ENCODE measurements around the gene DCBLD1. TPM values are rescaled to one million over a fixed set of nuclear protein-coding genes. Genes with fewer than 3 reads are reported as not detected.

The DCBLD1 gene
- total RNA-seq, 1 donor = 29.7 TPM

DNA sequence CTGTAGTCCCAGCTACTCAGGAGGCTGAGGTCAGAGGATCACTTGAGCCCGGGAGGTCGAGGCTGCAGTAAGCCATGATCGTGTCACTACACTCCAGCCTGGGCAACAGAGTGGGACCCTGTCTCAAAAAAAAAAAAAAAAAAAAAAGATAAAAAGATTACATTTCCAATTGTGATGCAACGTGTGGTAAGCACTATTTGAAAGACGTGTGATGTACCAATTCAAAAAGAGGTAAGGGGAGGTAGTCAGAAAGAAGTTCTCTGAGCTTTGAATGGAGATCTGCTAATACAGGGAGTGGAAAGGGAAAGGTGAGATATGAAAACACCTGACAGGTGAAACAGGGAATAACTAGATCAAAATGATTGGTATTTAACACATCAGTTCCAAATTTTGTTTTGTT lies 108.0 kb downstream of the DCBLD1 start:
- peaks cover 44% of the 10 kb centered on the region for H3K36me3 ChIP-seq (ENCODE audit: insufficient read depth, low read length)
- no peaks in the 10 kb centered on the region for H3K9me3 ChIP-seq (ENCODE audit: low read depth, low read length)
- TF ChIP-seq, protein P1, sequence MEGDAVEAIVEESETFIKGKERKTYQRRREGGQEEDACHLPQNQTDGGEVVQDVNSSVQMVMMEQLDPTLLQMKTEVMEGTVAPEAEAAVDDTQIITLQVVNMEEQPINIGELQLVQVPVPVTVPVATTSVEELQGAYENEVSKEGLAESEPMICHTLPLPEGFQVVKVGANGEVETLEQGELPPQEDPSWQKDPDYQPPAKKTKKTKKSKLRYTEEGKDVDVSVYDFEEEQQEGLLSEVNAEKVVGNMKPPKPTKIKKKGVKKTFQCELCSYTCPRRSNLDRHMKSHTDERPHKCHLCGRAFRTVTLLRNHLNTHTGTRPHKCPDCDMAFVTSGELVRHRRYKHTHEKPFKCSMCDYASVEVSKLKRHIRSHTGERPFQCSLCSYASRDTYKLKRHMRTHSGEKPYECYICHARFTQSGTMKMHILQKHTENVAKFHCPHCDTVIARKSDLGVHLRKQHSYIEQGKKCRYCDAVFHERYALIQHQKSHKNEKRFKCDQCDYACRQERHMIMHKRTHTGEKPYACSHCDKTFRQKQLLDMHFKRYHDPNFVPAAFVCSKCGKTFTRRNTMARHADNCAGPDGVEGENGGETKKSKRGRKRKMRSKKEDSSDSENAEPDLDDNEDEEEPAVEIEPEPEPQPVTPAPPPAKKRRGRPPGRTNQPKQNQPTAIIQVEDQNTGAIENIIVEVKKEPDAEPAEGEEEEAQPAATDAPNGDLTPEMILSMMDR (IDR thresholded peaks at IDR 0.05; ENCODE audit: extremely low read depth, low read depth, low read length) = no peak
- H2AFZ ChIP-seq (ENCODE audit: low read length) = no peak overlapping the region
- H3K79me2 ChIP-seq (ENCODE audit: insufficient read depth, low read length) = peaks cover 91% of the 10 kb centered on the region
- H3K27ac ChIP-seq (ENCODE audit: low read depth, low read length) = no peak overlapping the region
- no peak overlapping the region for H3K4me2 ChIP-seq (ENCODE audit: insufficient read depth, low read length)
- H4K20me1 ChIP-seq (ENCODE audit: insufficient read depth, low read length) = peaks cover 67% of the 10 kb centered on the region
- no peaks in the 10 kb centered on the region for H3K27me3 ChIP-seq (ENCODE audit: insufficient read depth, low read length)
- H3K4me3 ChIP-seq (ENCODE audit: insufficient read depth, low read length) = no peak overlapping the region
- no peaks in the 10 kb centered on the region for H3K4me1 ChIP-seq (ENCODE audit: insufficient read depth, low read length)
- DNase-seq (ENCODE audit: insufficient read length, low spot score, missing footprints) = no peak

DNA sequence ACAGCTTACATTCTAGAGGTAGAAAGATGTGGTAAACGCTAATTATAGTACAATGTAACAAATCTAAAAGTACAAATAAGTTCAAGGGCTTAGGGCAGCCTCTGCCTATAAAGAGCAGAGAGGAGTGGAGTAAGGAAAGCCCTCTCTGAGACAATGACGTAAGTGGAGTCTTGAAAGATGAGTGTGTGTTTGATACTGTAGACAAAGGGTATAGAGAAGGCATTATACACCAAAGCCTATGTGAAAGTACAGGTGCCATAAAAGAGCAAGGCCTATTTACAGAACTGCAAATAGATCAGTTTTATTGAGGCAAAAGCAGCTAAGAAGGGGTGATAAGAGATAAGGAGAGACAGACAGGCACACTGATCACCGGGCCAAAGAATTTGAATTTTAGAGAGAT lies 108.9 kb downstream of the DCBLD1 start:
- H3K27ac ChIP-seq (ENCODE audit: low read depth, low read length) = peak overlapping the region; percentile 19
- H3K4me2 ChIP-seq (ENCODE audit: insufficient read depth, low read length) = no peak overlapping the region
- H3K79me2 ChIP-seq (ENCODE audit: insufficient read depth, low read length) = peaks cover 95% of the 10 kb centered on the region
- H3K36me3 ChIP-seq (ENCODE audit: insufficient read depth, low read length) = peaks cover 40% of the 10 kb centered on the region
- TF ChIP-seq, protein P1 (IDR thresholded peaks at IDR 0.05; ENCODE audit: extremely low read depth, low read depth, low read length) = no peak
- H3K4me1 ChIP-seq (ENCODE audit: insufficient read depth, low read length) = no peaks in the 10 kb centered on the region
- H3K9me3 ChIP-seq (ENCODE audit: low read depth, low read length) = no peaks in the 10 kb centered on the region
- H3K27me3 ChIP-seq (ENCODE audit: insufficient read depth, low read length) = no peaks in the 10 kb centered on the region
- DNase-seq (ENCODE audit: insufficient read length, low spot score, missing footprints) = no peak
- H4K20me1 ChIP-seq (ENCODE audit: insufficient read depth, low read length) = peaks cover 64% of the 10 kb centered on the region
- H3K4me3 ChIP-seq (ENCODE audit: insufficient read depth, low read length) = no peak overlapping the region
- no peak overlapping the region for H2AFZ ChIP-seq (ENCODE audit: low read length)

DNA sequence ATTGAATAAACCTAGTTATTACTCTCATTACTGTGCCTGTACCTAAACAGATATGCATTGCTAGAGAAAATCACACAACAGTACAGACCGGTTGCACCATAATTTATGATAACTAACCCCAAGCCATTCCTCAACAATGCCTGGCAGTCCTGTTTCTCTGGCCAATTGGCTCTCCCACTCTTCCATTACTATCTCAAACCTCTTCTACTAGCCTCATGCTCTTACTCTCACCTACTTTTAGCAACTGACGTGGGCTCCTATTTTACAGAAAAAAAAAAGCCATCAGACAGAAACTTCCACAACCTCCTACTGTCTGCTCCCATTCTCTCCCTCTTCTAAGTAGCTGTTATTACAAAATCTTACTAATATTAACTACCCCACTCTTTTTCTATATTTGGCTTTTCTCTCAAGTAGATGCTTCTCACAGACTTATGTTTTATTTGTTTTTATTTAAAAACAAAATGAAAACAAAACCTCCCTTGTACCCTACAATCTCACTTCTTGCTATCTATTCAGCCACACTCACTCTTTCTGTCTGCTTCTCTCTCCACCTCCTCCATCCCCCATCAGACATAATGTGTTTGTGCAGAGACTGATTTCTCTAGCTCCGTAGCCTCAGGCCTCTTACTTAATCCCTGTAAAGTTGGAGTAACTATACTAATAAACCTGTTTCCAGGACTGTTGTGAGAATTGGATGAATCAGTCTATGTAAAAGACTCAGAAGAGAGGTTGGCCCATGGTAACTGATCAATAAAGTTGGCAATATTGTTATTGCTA lies 110.7 kb downstream of the DCBLD1 start:
- H3K27me3 ChIP-seq (ENCODE audit: insufficient read depth, low read length) = no peaks in the 10 kb centered on the region
- DNase-seq (ENCODE audit: insufficient read length, low spot score, missing footprints) = no peak
- peaks cover 96% of the 10 kb centered on the region for H3K79me2 ChIP-seq (ENCODE audit: insufficient read depth, low read length)
- no peaks in the 10 kb centered on the region for H3K4me1 ChIP-seq (ENCODE audit: insufficient read depth, low read length)
- H3K9me3 ChIP-seq (ENCODE audit: low read depth, low read length) = no peaks in the 10 kb centered on the region
- no peak overlapping the region for H3K27ac ChIP-seq (ENCODE audit: low read depth, low read length)
- TF ChIP-seq, protein P1 (IDR thresholded peaks at IDR 0.05; ENCODE audit: extremely low read depth, low read depth, low read length) = no peak
- H3K4me2 ChIP-seq (ENCODE audit: insufficient read depth, low read length) = no peak overlapping the region
- peaks cover 66% of the 10 kb centered on the region for H4K20me1 ChIP-seq (ENCODE audit: insufficient read depth, low read length)
- no peak overlapping the region for H2AFZ ChIP-seq (ENCODE audit: low read length)
- no peak overlapping the region for H3K4me3 ChIP-seq (ENCODE audit: insufficient read depth, low read length)
- peaks cover 48% of the 10 kb centered on the region for H3K36me3 ChIP-seq (ENCODE audit: insufficient read depth, low read length)

DNA sequence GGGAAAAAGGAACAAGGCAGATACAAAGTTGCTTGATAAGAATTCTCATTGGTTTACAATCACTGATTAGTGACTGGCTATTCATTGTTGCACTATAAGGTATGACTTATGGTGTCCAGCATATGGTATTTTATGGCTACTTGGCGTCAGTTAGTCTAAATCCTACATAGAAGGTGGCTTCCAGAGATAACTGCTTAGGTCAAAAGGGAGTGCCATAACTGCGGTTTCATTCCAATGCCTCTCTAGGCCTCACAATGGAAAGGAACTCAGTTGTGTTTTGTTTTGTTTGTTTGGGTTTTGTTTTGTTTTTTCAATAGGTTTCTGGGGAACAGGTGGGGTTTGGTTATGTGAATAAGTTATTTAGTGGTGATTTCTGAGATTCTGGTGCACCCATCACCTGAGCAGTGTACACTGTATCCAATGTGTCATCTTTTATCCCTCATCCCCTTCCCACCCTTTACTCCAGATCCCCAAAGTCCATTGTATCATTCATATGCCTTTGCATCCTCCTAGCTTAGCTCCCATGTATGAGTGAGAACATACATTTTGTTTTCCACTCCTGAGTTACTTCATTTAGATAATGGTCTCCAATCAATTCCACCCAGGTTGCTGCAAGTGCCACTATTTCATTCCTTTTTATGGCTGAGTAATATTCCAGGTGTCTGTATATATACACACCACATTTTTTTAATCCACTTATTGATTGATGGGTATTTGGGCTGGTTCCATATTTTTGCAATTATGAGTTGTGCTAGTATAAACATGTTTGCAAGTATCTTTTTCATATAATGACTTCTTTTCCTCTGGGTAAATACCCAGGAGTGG lies 112.8 kb downstream of the DCBLD1 start:
- H2AFZ ChIP-seq (ENCODE audit: low read length) = no peak overlapping the region
- H4K20me1 ChIP-seq (ENCODE audit: insufficient read depth, low read length) = peaks cover 71% of the 10 kb centered on the region
- TF ChIP-seq, protein P1 (IDR thresholded peaks at IDR 0.05; ENCODE audit: extremely low read depth, low read depth, low read length) = no peak
- H3K4me2 ChIP-seq (ENCODE audit: insufficient read depth, low read length) = no peak overlapping the region
- H3K36me3 ChIP-seq (ENCODE audit: insufficient read depth, low read length) = peaks cover 41% of the 10 kb centered on the region
- peaks cover 7% of the 10 kb centered on the region for H3K4me1 ChIP-seq (ENCODE audit: insufficient read depth, low read length)
- H3K79me2 ChIP-seq (ENCODE audit: insufficient read depth, low read length) = peaks cover 98% of the 10 kb centered on the region
- H3K9me3 ChIP-seq (ENCODE audit: low read depth, low read length) = no peaks in the 10 kb centered on the region
- H3K4me3 ChIP-seq (ENCODE audit: insufficient read depth, low read length) = no peak overlapping the region
- no peak overlapping the region for H3K27ac ChIP-seq (ENCODE audit: low read depth, low read length)
- H3K27me3 ChIP-seq (ENCODE audit: insufficient read depth, low read length) = no peaks in the 10 kb centered on the region
- no peak for DNase-seq (ENCODE audit: insufficient read length, low spot score, missing footprints)

All from osteoblast (primary cell).